Naive thymus-derived CD4-positive, alpha-beta T cell (primary cell): ENCODE results near the gene BCAS3. TPM values are rescaled to one million over a fixed set of nuclear protein-coding genes. Genes with fewer than 3 reads are reported as not detected.
"Not testable (repeated sequence)": the region's sequence is repeated elsewhere in the genome, so short reads cannot be mapped to it uniquely, and the experiment has no call there.

ENCODE experiments used
- ATAC-seq: fragments of 150-1000 bp; cut with Tn5 transposase; 2 replicates; pipeline ENCODE4 v1.10.0; 2021; ENCODE audit warnings: mild to moderate bottlenecking, moderate library complexity
- CTCF ChIA-PET: fragments of 350-600 bp; sonication (Branson Sonifier 250); formaldehyde crosslinking; loops from one replicate; lab custom pipeline; 2021; ENCODE audit warnings: antibody characterized with exemption; lab: Charles Lee
- POLR2A ChIA-PET: fragments of 350-600 bp; sonication (Branson Sonifier 250); formaldehyde crosslinking; loops from one replicate; lab custom pipeline; 2021; ENCODE audit warnings: antibody characterized with exemption, inconsistent platforms; lab: Charles Lee
- DNase-seq, 9 donors: peaks; one replicate each; pipeline versions ENCODE4 v3.0.0 to v3.0.0-alpha.2; 2020 to 2022; ENCODE audit warnings: mixed read lengths in 1 of 9
- H3K27ac ChIP-seq: one replicate; pipeline ENCODE4 v1.7.0; 2013; ENCODE audit warnings: mild to moderate bottlenecking, low read depth, low read length, moderate library complexity
- H3K27me3 ChIP-seq, 2 donors: one replicate each; pipeline ENCODE4 v1.7.0; 2013; ENCODE audit warnings: low read length in 2 of 2, mild to moderate bottlenecking in 2 of 2, moderate library complexity in 2 of 2; ENCODE audit not compliant: control insufficient read depth in 2 of 2, insufficient read depth in 2 of 2
- H3K36me3 ChIP-seq, 3 experiments: 1 replicate in 2 of 3; 2 replicates in 1 of 3; pipeline ENCODE4 v1.7.0; 2013; ENCODE audit warnings: low read length in 3 of 3, mild to moderate bottlenecking in 3 of 3, moderate library complexity in 1 of 3; ENCODE audit not compliant: insufficient read depth in 3 of 3, control insufficient read depth in 2 of 3
- H3K4me1 ChIP-seq, 2 donors: one replicate each; pipeline ENCODE4 v1.7.0; 2013; ENCODE audit warnings: low read length in 2 of 2, mild to moderate bottlenecking in 2 of 2, moderate library complexity in 1 of 2; ENCODE audit not compliant: control insufficient read depth in 2 of 2, insufficient read depth in 2 of 2
- H3K4me3 ChIP-seq: 2 replicates; pipeline ENCODE4 v1.7.0; 2013; ENCODE audit warnings: mild to moderate bottlenecking, low read length
- H3K9me3 ChIP-seq, 3 experiments: 1 replicate in 2 of 3; 2 replicates in 1 of 3; pipeline ENCODE4 v1.7.0; 2013; ENCODE audit warnings: low read length in 3 of 3; ENCODE audit not compliant: control insufficient read depth in 2 of 3
- H3K27ac Mint-ChIP-seq, 9 donors: one replicate each; pipeline ENCODE4 v1.8.0; 2020 to 2022; ENCODE audit warnings: mixed read lengths in 9 of 9, mild to moderate bottlenecking in 8 of 9, moderate library complexity in 5 of 9, inconsistent platforms in 2 of 9
- H3K27me3 Mint-ChIP-seq, 5 donors: one replicate each; pipeline ENCODE4 v1.8.0; 2021 to 2022; ENCODE audit warnings: mixed read lengths in 5 of 5, mild to moderate bottlenecking in 1 of 5
- H3K36me3 Mint-ChIP-seq, 5 donors: one replicate each; pipeline ENCODE4 v1.8.0; 2020 to 2022; ENCODE audit warnings: mixed read lengths in 5 of 5, mild to moderate bottlenecking in 3 of 5, inconsistent platforms in 1 of 5
- H3K4me1 Mint-ChIP-seq, 7 donors: one replicate each; pipeline ENCODE4 v1.8.0; 2020 to 2022; ENCODE audit warnings: mixed read lengths in 7 of 7, mild to moderate bottlenecking in 3 of 7, inconsistent platforms in 1 of 7
- H3K4me3 Mint-ChIP-seq, 10 donors: one replicate each; pipeline ENCODE4 v1.8.0; 2020 to 2022; ENCODE audit warnings: mild to moderate bottlenecking in 10 of 10, mixed read lengths in 10 of 10, moderate library complexity in 6 of 10, inconsistent platforms in 2 of 10
- H3K9me3 Mint-ChIP-seq, 11 donors: one replicate each; pipeline ENCODE4 v1.8.0; 2020 to 2022; ENCODE audit warnings: mixed read lengths in 11 of 11, mild to moderate bottlenecking in 4 of 11, inconsistent platforms in 1 of 11, moderate library complexity in 1 of 11
- intact Hi-C, 2 donors: fragments of 100-400 bp; cut with micrococcal nuclease; formaldehyde crosslinking; loops; one replicate each; pipeline ENCODE4 v1.15.1; 2023
- polyA plus RNA-seq, 2 donors: library from polyadenylated mRNA; unstranded; fragments of 300-500 nt; fragmentation: Illumina TruSeq; gene quantifications; one replicate each; pipeline ENCODE4 v1.2.3, GENCODE V29; 2021
- total RNA-seq, 6 experiments: library from RNA in 5 of 6; stranded (reverse) in 5 of 6; gene quantifications; 1 replicate in 5 of 6; 2 replicates in 1 of 6; pipeline ENCODE4 v1.2.3 and lab custom pipeline; 2021 to 2026

Gene BCAS3
- total and polyA plus RNA-seq, 7 experiments from 2014 or later: 18.4 to 57.8 (median 37.5) TPM

DNA sequence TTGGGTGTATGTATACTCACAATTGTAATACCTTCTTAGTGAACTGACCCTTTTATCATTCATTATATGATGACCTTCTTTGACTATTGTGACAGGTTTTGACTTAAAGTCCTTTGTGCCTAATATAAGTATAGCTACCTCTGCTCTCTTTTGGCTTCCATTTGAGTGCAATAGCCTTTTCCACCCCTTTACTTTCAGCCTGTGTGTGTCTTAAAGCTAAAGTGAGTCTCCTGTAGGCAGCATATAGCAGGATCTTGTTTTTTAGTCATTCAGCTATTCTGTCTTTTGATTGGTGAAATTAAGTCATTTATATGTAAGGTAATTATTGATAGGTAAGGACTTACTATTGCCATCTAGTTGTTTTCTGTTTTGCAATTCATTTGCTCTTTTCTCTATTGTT is 758.6 kb downstream of the BCAS3 start:
- Mint-ChIP-seq H3K9me3 (peaks cover 11 to 55% (median 21%) of the 10 kb centered on the region in 11 donors), H3K27ac (no peak overlapping the region), H3K4me3 (no peak overlapping the region), H3K4me1 (peaks cover 0 to 4% (median 0%) of the 10 kb centered on the region in 7 donors), H3K27me3 (peaks cover 40 to 63% (median 57%) of the 10 kb centered on the region in 5 donors), H3K36me3 (peaks cover 0 to 24% (median 4%) of the 10 kb centered on the region in 5 donors)
- DNase-seq: no peak
- no peaks in the 10 kb centered on the region for H3K36me3 ChIP-seq
- ATAC-seq: no peak
- no peaks in the 10 kb centered on the region for H3K4me1 ChIP-seq
- H3K9me3 ChIP-seq: peaks cover 0 to 9% (median 0%) of the 10 kb centered on the region in 3 experiments
- CTCF ChIA-PET: no interaction called here
- POLR2A ChIA-PET: no interaction called here
- intact Hi-C loops: no loop called here
- H3K4me3 ChIP-seq: no peak overlapping the region
- H3K27ac ChIP-seq: no peak overlapping the region
- H3K27me3 ChIP-seq: peaks cover 0 to 5% of the 10 kb centered on the region in 2 donors

DNA sequence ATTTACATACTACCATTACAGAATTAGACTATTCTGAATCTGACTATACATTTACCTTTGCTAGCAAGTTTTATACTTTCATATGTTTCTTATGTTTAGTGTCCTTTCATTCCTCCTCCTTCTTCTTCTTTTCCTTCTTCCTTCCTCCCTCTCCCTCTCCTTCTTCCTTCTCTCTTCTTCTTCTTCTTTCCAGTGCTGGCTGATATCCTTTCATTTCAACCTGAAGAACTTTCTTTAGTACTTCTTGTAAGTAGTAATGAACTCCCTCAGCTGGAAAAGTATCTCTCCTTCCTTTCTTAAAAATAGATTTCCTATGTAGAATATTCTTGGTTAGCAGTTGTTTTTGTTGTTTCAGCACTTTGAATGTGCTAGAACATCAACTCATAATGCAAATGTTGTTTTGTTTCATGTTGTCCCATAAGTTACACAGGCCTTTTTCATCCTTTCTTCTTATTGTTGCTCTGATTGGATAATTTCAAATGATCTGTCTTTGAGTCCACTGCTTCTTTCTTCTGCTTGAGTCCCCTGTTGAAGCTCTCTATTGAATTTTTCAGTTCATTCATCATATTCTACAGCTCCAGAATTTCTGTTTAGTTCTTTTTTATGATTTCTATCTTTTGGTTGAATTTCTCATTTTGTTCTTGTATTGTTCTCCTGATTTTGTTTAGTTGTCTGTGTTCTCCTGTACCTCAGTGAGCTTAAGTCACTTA is 759.5 kb downstream of the BCAS3 start:
- ChIA-PET POLR2A (no interaction called here), CTCF (no interaction called here)
- intact Hi-C loops: no loop called here
- peaks cover 0 to 5% of the 10 kb centered on the region in 2 donors for H3K27me3 ChIP-seq
- H3K4me3 ChIP-seq: no peak overlapping the region
- no peaks in the 10 kb centered on the region for H3K4me1 ChIP-seq
- Mint-ChIP-seq H3K9me3 (peaks cover 11 to 55% (median 22%) of the 10 kb centered on the region in 11 donors), H3K4me1 (peaks cover 0 to 4% (median 0%) of the 10 kb centered on the region in 7 donors), H3K27ac (no peak overlapping the region), H3K27me3 (peaks cover 46 to 66% (median 59%) of the 10 kb centered on the region in 5 donors), H3K36me3 (peaks cover 0 to 28% (median 8%) of the 10 kb centered on the region in 5 donors), H3K4me3 (no peak overlapping the region)
- no peak for ATAC-seq
- no peaks in the 10 kb centered on the region for H3K36me3 ChIP-seq
- H3K9me3 ChIP-seq: peaks cover 0 to 9% (median 0%) of the 10 kb centered on the region in 3 experiments
- no peak overlapping the region for H3K27ac ChIP-seq
- DNase-seq: no peak

DNA sequence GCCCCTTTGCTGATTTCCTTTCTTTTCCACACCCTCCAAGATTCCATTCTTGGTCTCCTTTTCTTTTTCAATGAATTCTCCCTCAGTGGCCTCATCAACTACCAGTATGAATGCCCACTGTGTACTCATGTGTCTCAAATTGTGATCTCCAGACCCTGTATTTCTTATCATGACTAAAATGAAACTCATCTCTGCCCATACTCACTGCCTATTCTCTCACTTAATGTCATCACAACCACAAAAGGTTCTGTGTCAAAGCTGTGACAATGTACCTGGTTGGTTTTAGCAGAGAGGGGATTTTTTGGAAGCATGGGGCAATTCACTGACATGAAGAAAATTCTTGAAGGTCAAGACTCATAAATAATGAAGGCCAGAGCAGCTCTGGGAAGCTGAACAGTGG is 763.0 kb downstream of the BCAS3 start:
- intact Hi-C loops: no loop called here
- POLR2A ChIA-PET: no interaction called here
- H3K9me3 ChIP-seq: peaks cover 0 to 9% (median 0%) of the 10 kb centered on the region in 3 experiments
- no peaks in the 10 kb centered on the region for H3K36me3 ChIP-seq
- H3K4me3 Mint-ChIP-seq: no peak overlapping the region
- peaks cover 0 to 35% (median 8%) of the 10 kb centered on the region in 5 donors for H3K36me3 Mint-ChIP-seq
- H3K4me3 ChIP-seq: no peak overlapping the region
- ATAC-seq (no peak), DNase-seq (no peak)
- H3K27ac ChIP-seq: no peak overlapping the region
- H3K9me3 Mint-ChIP-seq: peaks cover 11 to 47% (median 22%) of the 10 kb centered on the region in 11 donors
- CTCF ChIA-PET: no interaction called here
- H3K27ac Mint-ChIP-seq: no peak overlapping the region
- peaks cover 0 to 5% of the 10 kb centered on the region in 2 donors for H3K27me3 ChIP-seq
- peaks cover 46 to 82% (median 58%) of the 10 kb centered on the region in 5 donors for H3K27me3 Mint-ChIP-seq
- H3K4me1 ChIP-seq: no peaks in the 10 kb centered on the region
- H3K4me1 Mint-ChIP-seq: peaks cover 0 to 4% (median 0%) of the 10 kb centered on the region in 7 donors

DNA sequence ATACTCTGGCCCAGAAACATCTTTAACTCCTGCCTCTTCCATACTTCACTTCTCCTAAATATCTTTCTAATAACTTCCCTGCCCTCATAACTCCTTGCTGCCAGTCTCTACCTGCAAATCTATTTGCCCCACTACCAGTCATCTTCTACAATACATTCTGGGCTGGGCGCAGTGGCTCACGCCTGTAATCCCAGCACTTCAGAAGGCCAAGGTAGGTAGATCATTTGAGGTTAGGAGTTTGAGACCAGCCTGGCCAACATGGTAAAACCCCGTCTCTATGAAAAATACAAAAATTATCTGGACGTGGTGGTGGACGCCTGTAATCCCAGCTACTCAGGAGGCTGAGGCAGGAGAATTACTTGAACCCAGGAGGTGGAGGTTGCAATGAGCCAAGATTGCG is 763.9 kb downstream of the BCAS3 start:
- H3K27me3 Mint-ChIP-seq: peaks cover 48 to 85% (median 64%) of the 10 kb centered on the region in 5 donors
- ATAC-seq, POLR2A ChIA-PET: not testable (repeated sequence)

DNA sequence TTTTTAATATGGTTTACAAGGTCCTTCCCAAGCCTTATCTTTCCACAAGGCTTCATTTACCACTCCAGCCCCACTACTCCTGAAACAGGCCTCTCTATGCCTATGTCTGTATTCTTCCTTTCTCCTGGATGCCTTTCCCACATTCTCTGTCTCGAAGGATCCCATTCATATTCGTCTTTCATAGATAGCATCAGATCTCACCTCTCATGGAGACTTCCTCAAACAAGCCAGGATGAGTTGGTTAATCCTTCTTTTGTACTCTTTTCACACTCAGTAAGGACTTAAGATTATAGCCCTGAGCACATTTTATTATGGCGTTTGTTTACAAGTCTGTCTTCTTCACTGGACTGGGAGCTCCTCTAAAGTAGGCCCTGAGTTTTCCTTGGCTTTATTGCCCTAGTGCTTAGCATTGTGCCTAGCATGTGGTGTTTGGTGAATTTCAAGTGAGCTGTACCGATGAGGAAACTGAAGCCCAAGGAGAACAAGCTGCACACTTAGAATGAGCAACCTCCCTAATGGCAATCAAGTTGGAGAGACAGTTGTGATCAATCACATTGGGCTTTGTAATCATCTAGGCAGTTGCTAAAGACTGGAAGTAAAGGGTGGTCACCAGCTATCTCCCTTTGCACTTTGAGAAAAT is 764.6 kb downstream of the BCAS3 start:
- Mint-ChIP-seq H3K9me3 (peaks cover 7 to 33% (median 20%) of the 10 kb centered on the region in 11 donors), H3K4me1 (peaks cover 0 to 4% (median 0%) of the 10 kb centered on the region in 7 donors)
- CTCF ChIA-PET: interaction anchor here (0.6 kb wide), 1 partner anchor 487 kb away, joined by 4 read pairs; no protein-coding TSS in a partner anchor

More for the DNA sequence above, 763.9 kb downstream of the BCAS3 start:
- H3K4me1 ChIP-seq, H3K36me3 ChIP-seq, H3K27ac Mint-ChIP-seq, CTCF ChIA-PET, H3K27me3 ChIP-seq, H3K27ac ChIP-seq, H3K4me3 Mint-ChIP-seq, DNase-seq, H3K4me3 ChIP-seq, intact Hi-C loops, H3K9me3 ChIP-seq, H3K4me1 Mint-ChIP-seq: not testable (repeated sequence)
- peaks cover 0 to 35% (median 8%) of the 10 kb centered on the region in 5 donors for H3K36me3 Mint-ChIP-seq
- peaks cover 11 to 39% (median 22%) of the 10 kb centered on the region in 11 donors for H3K9me3 Mint-ChIP-seq

More for the DNA sequence above, 764.6 kb downstream of the BCAS3 start:
- H3K9me3 ChIP-seq: no peaks in the 10 kb centered on the region
- H3K4me3 ChIP-seq: no peak overlapping the region
- intact Hi-C loops: no loop called here
- H3K27ac ChIP-seq: no peak overlapping the region
- Mint-ChIP-seq H3K27me3 (peaks cover 51 to 81% (median 59%) of the 10 kb centered on the region in 5 donors), H3K4me3 (no peak overlapping the region), H3K36me3 (peaks cover 0 to 32% (median 5%) of the 10 kb centered on the region in 5 donors), H3K27ac (no peak overlapping the region)
- POLR2A ChIA-PET: no interaction called here
- H3K36me3 ChIP-seq: no peaks in the 10 kb centered on the region
- H3K4me1 ChIP-seq: no peaks in the 10 kb centered on the region
- ATAC-seq (no peak), DNase-seq (no peak)
- peaks cover 0 to 5% of the 10 kb centered on the region in 2 donors for H3K27me3 ChIP-seq
